ENCODE measurements around the gene SLC39A1.
"Not testable (repeated sequence)": the region's sequence is repeated elsewhere in the genome, so short reads cannot be mapped to it uniquely, and the experiment has no call there.

The SLC39A1 gene

DNA sequence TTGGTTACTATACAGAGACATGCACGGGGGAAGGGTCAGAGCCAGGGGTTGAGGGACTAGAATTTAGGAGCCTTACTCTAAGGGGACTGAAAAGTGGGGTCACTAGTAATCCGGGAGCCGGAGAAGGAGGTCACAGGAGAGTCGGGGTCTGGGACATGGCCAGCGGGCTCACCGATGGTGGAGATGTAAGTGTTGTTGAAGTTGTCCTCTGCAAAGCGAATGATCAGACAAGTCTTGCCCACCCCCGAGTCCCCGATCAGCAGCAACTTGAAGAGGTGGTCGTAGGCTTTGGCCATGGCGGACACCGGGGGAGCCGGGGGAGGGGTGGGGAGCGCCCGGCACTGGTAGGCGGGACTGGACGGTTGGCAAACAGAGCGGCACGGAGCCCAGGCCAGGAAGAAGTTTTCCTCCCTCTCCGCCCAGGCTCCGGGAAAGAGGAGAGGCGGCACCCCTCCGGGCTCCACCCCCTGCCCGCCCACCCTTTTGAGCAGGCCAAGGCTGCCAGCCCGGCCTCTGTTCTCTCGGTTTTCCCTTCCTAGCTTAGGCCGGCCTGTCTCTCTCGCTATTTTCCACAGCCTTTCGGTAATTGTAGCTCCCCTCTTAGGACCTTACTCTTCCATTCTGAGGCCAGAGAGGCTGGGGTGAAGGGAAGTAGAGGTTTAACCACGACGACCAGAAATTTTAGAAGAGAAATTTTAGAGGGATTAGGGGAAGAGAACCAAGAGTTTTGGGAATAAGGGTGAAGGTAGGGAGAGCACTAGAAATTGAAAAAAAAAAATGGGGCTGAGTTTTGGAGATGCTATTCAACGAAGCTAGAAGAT, 22.8 kb upstream of the SLC39A1 start, which contains the start of gene RAB13:
Gene RAB13, minus strand, starts transcription at position 399 of the 821 bp plus-strand sequence. Its CDS starts 103 bp downstream, at position 296.
- H3K4me3 ChIP-seq (ENCODE audit: low read depth, low read length), result peak within 1 kb of the TSS; percentile 96
- peak; percentile 85 for DNase-seq (ENCODE audit: low read depth, low spot score)
- TF ChIP-seq, protein P1, sequence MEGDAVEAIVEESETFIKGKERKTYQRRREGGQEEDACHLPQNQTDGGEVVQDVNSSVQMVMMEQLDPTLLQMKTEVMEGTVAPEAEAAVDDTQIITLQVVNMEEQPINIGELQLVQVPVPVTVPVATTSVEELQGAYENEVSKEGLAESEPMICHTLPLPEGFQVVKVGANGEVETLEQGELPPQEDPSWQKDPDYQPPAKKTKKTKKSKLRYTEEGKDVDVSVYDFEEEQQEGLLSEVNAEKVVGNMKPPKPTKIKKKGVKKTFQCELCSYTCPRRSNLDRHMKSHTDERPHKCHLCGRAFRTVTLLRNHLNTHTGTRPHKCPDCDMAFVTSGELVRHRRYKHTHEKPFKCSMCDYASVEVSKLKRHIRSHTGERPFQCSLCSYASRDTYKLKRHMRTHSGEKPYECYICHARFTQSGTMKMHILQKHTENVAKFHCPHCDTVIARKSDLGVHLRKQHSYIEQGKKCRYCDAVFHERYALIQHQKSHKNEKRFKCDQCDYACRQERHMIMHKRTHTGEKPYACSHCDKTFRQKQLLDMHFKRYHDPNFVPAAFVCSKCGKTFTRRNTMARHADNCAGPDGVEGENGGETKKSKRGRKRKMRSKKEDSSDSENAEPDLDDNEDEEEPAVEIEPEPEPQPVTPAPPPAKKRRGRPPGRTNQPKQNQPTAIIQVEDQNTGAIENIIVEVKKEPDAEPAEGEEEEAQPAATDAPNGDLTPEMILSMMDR (IDR thresholded peaks at IDR 0.05; ENCODE audit: low read depth, low read length), result no peak
- in situ Hi-C loops (cut with HindIII; ENCODE audit: low sequenced_read_pairs), result no loop called here

DNA sequence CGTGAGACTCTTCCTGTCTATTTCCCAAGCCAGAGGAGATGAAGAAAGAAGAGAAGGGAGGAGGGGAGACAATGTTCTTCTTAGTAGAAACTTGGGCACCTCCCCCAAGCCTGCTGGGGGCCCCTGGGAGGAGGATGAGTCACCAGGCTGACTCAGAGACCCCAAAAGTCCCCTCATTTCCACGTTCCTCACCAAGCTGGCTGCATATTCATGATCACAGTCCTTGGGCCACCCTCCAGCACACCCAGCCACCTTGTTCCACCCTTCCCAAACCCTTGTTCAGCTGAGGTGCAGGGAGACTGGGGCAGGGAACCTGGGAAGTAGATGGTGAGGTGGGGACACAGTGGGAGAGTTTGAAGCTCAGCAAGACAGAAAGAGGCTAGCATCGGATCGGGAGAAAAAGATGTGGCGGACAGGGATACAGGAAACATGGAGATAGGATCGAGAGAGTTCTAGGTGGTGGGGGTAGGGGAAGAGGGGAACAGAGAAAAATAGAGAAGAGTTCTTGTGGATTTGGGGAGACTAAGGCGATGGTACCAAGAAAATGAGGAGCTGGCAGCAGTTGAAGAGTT, 22.1 kb upstream of the SLC39A1 start:
- in situ Hi-C loops (cut with HindIII; ENCODE audit: low sequenced_read_pairs), result no loop called here

DNA sequence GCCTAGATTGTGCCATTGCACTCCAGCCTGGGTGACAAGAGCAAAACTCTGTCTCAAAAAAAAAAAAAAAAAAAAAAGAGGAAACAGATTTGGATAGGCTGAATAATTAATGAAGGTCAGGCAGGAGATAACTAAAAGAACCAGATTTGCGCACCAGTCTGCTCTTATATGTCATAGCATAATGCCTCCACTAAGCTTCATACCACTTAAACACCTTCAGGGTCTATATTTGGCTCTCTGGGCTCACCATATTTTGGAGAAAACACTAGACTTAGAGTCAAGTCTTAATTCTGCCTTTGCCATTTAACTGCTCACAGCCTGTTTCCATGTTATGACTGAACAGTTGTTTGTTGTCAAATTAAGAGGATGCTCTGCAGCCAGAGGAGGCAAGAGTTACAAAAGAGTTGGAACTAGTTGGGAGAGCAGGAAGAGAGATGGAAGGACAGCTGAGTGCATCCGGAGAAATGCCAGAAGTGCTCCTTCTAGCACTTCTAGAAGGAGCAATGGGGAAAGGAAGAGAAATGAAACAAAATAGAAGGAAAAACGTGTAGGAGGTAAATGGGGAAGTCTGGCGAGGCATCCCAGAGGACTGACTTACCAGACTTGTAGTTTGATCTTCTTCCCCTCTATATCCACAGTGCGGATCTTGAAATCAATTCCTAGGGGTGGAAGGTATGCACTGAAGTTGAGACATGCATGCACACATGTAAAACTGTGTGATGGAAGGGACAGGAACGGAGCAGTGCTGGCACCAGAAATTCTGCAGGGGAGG, 21.0 kb upstream of the SLC39A1 start:
- DNase-seq (ENCODE audit: low read depth, low spot score), result no peak
- TF ChIP-seq, protein P1 (IDR thresholded peaks at IDR 0.05; ENCODE audit: low read depth, low read length), result no peak
- in situ Hi-C loops (cut with HindIII; ENCODE audit: low sequenced_read_pairs), result no loop called here
- peak overlapping the region; percentile 96 for H3K4me3 ChIP-seq (ENCODE audit: low read depth, low read length)

More for the DNA sequence above, 22.1 kb upstream of the SLC39A1 start:
- H3K4me3 ChIP-seq (ENCODE audit: low read depth, low read length), result peak overlapping the region; percentile 96
- TF ChIP-seq, protein P1 (IDR thresholded peaks at IDR 0.05; ENCODE audit: low read depth, low read length), result no peak
- peak; percentile 84 for DNase-seq (ENCODE audit: low read depth, low spot score)

DNA sequence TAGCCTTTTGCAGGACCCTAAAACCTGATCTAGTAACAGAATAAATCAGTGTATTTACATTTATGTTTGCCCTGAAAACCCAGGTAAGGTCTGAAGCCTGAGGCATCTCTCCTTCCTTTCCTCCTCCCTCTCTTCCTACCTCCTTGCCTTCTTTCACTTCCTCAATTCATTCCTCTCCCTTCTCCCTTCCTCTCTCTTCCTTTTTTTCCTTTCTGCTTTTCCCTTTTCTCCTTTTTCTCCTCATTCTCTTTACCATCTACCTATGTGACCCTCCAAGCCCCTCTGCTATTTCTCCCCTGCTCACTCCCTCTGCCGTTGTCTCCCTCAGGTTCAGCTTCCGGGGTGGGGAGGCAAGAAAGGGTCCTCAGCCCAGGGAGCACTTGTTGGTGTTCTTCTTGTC, 18.4 kb upstream of the SLC39A1 start:
- in situ Hi-C loops (cut with HindIII; ENCODE audit: low sequenced_read_pairs); DNase-seq (ENCODE audit: low read depth, low spot score); H3K4me3 ChIP-seq (ENCODE audit: low read depth, low read length): not testable (repeated sequence)

DNA sequence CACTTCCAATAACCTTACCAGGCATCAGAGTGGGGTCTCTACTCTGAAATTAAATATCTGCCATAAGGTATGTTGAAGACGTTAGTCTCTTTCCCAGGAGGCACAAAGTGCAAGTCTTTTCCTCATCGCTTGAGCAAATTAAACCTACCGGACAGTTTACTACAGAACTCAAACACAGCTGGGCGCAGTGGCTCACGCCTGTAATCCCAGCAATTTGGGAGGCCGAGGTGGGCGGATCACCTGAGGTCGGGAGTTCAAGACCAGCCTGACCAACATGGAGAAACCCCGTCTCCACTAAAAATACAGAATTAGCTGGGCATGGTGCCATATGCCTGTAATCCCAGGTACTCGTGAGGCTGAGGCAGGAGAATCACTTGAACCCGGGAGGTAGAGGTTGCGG, 15.8 kb upstream of the SLC39A1 start:
- in situ Hi-C loops (cut with HindIII; ENCODE audit: low sequenced_read_pairs); H3K4me3 ChIP-seq (ENCODE audit: low read depth, low read length); DNase-seq (ENCODE audit: low read depth, low spot score): not testable (repeated sequence)

DNA sequence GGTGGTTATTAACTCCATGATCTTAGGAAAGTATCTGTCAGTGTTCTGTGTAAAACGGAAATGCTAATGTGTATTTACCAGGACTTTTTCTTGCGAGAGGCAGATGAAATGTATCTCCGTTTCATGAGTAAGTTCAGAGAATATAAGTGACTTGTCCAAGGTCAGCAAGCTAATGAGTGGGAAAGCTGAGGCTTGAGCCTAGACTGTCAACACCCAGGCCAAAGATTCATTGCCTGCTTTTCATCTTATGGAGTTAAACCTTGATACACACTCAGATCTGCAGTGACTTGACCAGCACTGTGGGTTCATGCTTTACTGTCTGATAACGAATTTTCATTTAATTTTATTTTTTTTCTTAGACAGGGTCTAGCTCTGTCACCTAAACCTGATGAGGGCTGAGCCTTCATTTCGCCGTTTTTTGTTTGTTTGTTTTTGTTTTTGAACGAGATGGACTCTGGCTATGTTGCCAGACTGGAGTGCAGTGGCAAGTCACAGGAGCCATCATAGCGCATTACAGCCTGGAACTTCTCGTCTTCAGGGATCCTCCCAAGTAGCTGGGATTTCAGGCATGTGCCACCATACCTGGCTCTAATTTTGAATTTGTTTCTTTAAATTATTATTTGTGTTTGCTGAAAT, 15.1 kb upstream of the SLC39A1 start:
- H3K4me3 ChIP-seq (ENCODE audit: low read depth, low read length), result peak overlapping the region; percentile 89
- in situ Hi-C loops (cut with HindIII; ENCODE audit: low sequenced_read_pairs), result no loop called here
- no peak for DNase-seq (ENCODE audit: low read depth, low spot score)
- TF ChIP-seq, protein P1 (IDR thresholded peaks at IDR 0.05; ENCODE audit: low read depth, low read length), result no peak
